ENCODE data around the gene TRPV2. TPM values are rescaled to one million over a fixed set of nuclear protein-coding genes. Genes with fewer than 3 reads are reported as not detected.

Gene TRPV2
- total RNA-seq, 1 donor, result 71.3 TPM

- Histone ChIP-seq H3K4me2 (ENCODE audit: insufficient read depth, low read length) (no peak overlapping the region), H3K36me3 (ENCODE audit: insufficient read depth, low read length) (no peaks in the 10 kb centered on the region), H3K9me3 (ENCODE audit: low read depth, low read length) (no peaks in the 10 kb centered on the region), H2AFZ (ENCODE audit: low read length) (peak overlapping the region; percentile 29), H3K4me1 (ENCODE audit: insufficient read depth, low read length) (peaks cover 16% of the 10 kb centered on the region), H4K20me1 (ENCODE audit: insufficient read depth, low read length) (no peaks in the 10 kb centered on the region), H3K79me2 (ENCODE audit: insufficient read depth, low read length) (no peaks in the 10 kb centered on the region), H3K27me3 (ENCODE audit: insufficient read depth, low read length) (no peaks in the 10 kb centered on the region), H3K4me3 (ENCODE audit: insufficient read depth, low read length) (no peak overlapping the region), H3K27ac (ENCODE audit: low read depth, low read length) (no peak overlapping the region)
- no peak for TF ChIP-seq CTCF (IDR thresholded peaks at IDR 0.05; ENCODE audit: extremely low read depth, low read depth, low read length)
- peak; percentile 49 for DNase-seq (ENCODE audit: insufficient read length, low spot score, missing footprints)
Measured at GRCh38 chr17:16484445-16485175, 69.2 kb downstream of the TRPV2 start.

Small RNA genes within 50 kb of the gene (small RNA-seq; reads per million reads assigned to genes)
- gene SNORD49A (not detected), gene SNORD65 (not detected)

Other genes starting within 250 kb of the TRPV2 start
- 70.7 and 86.9 TPM in 2 replicates for gene NCOR1, start 200.0 kb upstream of the TRPV2 start, total RNA-seq
- gene PIGL, start 198.4 kb upstream of the TRPV2 start, total RNA-seq, result 21.8 and 23.5 TPM in 2 replicates
- 5.1 and 6.8 TPM in 2 replicates for gene CENPV, start 62.1 kb upstream of the TRPV2 start, total RNA-seq
- 1,190 and 1,199 TPM in 2 replicates for gene UBB, start 34.5 kb upstream of the TRPV2 start, total RNA-seq
- 0.88 and 1.4 TPM in 2 replicates for gene LRRC75A, start 76.6 kb downstream of the TRPV2 start, total RNA-seq
- 8.5 and 10.9 TPM in 2 replicates for gene ZNF287, start 153.6 kb downstream of the TRPV2 start, total RNA-seq
- 7.1 and 7.6 TPM in 2 replicates for gene ZNF624, start 238.3 kb downstream of the TRPV2 start, total RNA-seq

Measured in osteoblast (primary cell).